GM19397 (cell line): Measurements from ENCODE around the gene CRADD.
"Not testable (repeated sequence)": the region's sequence is repeated elsewhere in the genome, so short reads cannot be mapped to it uniquely, and the experiment has no call there.

Experiments
- ATAC-seq: cut with Tn5 transposase; IDR thresholded peaks from one replicate; pipeline ENCODE4 v1.9.1; 2021; ENCODE audit warnings: mild to moderate bottlenecking, moderate library complexity; ENCODE audit not compliant: unreplicated experiment

The CRADD gene

DNA sequence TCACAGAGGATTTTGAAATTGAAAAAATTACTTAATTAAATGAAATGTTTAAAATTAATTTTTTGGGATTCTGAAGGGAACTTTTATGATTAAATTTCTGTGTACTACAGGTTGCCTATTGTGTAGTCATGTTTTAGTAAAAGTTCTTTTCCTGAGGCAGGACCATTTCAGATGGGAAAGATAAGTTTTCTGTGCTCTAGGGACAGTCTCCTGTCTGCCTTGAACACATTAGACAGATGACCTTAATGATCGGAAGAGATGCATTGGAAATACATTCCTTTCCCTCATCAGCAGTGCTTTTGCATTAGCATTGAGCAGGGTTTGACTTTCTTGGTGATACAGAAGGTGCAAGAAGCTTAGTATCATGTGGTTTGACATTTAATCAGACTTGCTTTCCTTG is 28.1 kb downstream of the CRADD start:
- no peak for ATAC-seq

DNA sequence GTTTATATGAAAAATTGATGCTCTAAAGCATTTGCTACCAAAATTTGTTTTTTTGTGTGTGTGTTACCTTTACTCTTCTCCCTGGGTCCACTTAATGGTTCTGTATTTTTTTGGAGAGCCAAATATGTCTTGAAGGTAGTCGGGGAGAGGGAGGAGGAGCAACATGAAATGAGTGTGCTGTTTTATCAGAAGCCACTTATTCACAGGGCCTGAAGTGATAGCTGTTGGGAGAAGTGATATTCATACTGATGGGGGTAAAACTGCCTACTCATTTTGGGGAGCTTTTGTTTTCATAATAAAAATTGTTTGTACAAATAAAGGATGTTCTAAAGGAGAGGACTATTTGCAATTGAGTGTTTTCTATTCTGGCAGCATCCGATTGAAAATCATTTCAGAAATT is 29.2 kb downstream of the CRADD start:
- no peak for ATAC-seq

DNA sequence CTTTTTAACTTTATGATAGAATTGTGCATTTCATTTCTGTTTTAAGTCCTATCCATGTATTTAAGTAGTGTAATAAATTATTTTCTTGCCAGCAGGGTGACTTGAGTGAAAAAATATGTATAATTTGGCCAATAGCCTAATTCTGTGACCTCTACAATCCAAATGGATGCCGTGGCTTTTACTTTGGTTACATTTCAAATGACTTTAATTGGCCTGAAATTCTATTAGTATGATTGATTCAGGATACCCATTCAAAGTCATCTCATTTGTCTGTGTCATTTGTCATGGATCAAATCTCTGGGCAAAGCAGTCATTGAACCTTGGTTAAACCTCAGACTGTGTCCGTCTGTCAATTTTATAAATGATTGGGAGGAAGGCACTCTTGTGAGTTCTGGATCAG is 29.6 kb downstream of the CRADD start:
- no peak for ATAC-seq

DNA sequence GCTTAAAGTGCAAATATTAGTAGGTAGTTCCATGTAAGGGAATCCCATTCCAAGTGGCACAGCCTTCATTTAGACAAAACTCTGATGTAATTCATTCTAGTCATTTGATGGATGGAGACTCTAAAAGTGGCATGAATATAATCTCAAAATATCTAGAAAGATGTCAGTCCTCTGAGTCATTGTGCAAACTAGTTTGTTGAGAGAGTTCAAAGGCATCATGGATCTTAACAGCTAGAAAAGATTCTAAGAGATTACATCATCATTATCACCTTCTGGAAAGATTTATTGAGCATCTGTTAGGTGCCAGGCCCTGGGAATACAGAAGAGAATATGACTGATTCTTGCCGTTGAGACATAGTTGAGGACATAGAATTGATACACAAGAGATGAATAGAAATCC is 30.7 kb downstream of the CRADD start:
- no peak for ATAC-seq

DNA sequence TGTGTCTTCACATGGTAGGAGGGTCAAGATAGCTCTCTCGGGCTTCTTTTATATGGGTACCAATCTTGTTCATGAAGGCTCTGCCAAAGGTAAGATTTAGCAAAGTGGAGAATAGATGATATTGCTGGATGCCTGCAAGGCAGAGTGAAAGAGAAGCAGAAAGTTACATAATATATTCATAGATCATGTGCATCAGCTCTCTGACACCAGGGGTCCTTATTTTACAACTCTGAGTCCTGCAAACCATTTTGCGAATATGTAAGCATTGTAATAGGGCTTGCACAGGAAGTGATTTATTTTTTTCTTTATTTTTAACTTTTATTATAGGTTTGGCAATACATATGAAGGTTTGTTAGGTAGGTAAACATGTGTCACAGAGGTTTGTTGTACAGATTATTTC is 31.8 kb downstream of the CRADD start:
- no peak for ATAC-seq

DNA sequence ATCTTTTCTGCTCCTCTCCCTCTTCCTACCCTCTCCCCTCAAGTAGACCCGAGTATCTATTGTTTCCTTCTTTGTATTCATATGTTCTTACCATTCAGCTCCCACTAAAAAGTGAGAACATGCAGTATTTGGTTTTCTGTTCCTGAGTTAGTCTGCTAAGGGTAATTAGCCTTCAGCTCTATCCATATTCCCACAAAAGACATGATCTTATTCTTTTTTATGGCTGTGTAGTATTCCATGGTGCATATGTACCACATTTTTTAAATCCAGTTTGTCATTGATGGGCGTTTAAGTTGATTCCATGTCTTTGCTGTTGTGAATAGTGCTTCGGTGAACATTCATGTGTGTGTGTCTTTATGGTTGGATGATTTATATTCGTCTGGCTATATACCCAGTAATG is 32.2 kb downstream of the CRADD start:
- ATAC-seq = no peak

DNA sequence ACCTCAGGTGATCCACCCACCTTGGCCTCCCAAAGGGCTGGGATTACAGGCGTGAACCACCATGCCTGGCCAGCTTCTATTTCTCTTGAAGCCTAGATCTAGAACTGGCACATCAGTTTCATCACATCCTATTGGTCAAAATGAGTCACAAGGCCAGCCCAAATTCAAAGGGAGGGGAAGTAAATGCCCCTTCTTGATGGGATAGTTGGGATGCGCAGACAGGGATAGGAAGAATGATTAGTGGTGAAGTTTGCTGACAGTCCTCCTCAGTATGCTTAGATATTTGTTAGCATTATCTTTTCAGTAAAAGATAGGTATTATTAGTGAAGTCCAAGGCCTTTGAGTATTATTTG is 33.4 kb downstream of the CRADD start:
- ATAC-seq = no peak

DNA sequence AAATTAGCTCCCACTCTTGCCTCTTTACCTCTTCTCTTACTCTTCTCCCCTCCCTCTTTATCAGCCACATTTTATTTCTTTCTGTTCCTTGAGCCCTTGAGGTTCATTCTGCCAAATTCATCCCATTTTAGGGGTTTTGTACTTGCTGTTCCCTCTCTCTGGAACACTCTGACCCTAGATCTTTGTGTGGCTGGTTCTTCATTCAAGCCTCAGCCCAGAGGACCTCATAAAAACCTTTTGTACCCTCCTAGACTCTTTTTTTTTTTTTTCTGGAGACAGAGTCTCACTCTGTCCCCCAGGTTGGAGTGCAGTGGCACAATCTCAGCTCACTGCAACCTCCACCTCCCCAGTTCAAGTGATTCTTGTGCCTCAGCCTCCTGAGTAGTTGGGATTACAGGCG is 34.3 kb downstream of the CRADD start:
- not testable (repeated sequence) for ATAC-seq

DNA sequence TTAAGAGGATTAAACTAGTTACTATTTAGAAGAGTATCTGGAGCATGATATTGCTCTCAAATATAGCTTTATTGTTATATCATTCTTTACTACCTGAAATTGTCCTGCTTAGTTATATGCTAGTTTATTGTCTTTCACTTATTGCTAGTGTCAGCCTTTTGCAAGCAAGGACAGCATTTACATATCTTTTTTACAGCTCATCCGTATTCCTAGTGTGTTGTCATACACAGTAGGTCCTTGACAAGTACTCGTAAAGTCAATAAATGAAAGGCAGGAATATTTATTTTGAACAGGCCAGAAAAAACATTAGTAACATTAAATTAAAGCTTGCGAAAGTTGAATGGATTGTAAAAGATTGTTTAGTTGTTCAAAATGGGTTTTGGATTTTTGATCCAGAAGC is 35.0 kb downstream of the CRADD start:
- no peak for ATAC-seq

DNA sequence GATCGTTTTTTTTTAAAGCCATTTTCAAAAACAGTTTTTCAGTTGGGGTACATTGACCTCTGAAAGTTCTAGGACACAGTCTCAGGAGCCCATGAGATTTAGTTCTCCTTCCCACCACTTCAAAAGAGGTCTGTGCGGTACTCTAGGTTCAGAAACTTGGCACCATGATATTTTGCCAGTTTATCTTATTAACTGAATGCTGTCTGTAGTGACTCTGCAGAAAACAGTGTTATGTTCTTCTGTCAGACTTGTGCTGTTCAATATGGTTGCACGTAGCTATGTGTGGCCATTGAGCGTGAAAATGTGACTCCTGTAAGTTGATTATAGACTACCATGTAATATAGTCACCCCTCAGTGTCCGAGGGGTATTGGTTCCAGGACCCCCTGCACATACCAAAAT is 35.9 kb downstream of the CRADD start:
- no peak for ATAC-seq

DNA sequence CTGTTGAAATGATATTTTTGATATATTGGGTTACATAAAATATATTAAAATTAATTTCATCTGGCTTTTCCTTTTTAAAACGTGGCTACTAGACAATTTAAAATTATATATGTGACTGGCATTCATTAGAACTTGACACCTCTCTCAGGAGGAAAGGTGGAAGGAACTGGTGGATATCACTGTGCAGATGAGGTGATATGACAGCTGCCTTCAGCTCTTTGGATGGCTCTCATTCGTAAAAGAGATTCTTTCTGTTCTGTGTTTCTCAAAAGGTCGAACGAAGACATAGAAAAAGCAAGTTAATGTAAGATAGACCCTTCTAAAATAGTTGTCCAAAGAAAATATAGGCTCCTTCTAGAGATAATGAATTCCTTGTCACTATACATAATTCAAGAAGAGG is 36.6 kb downstream of the CRADD start:
- no peak for ATAC-seq

DNA sequence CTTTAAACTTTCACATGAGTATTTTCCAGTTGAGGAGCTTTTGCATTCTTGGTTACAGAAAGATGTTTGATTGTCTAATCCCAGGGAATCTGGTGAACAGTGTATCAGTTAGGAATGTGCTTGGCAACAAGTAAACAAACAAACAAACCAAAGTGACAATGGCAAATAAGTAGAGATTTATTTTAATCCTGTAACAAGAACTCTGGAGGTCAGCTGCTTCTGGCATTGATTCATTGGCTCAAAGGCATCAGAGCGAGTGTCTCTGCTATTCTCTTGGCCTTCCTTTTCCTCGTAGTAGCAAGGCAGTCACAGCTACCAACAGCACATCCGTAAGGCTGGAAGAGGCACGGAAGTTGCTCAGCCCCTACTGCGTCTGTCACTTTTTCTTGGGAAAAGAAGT is 37.2 kb downstream of the CRADD start:
- no peak for ATAC-seq

DNA sequence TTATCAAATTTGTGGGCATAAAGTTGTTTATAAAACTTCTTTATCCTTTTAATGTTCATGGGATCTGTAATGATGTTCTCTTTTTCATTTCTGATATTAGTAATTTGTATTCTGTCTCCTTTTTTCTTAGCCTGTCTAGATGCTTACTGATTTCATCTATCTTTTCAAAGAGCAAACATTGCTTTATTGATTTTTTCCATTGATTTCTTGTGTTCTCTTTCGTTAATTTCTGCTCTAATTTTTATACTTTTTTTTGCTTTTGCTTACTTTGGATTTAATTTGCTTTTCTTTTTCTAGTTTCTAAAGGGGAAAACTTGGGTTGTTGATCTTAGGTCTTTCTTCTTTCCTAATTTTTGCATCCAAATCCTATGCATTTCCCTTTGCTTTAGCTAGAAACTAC is 42.5 kb downstream of the CRADD start:
- no peak for ATAC-seq

DNA sequence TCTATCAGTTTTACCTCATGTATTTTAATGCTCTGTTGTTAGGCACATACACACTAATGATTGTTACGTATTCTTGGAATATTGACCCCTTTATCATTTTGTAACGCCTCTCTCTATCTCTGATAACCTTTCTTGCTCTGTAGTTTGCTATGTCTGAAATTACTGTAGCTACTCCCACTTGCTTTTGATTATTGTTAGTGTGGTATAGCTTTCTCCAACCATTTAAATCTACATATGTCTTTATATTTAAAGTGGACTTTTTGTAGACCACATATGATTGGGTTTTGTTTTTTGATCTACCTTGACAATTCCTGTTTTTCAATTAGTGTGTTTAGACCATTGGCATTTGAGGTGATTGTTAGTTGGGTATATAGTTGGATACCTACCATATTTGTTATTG is 43.4 kb downstream of the CRADD start:
- ATAC-seq = no peak

DNA sequence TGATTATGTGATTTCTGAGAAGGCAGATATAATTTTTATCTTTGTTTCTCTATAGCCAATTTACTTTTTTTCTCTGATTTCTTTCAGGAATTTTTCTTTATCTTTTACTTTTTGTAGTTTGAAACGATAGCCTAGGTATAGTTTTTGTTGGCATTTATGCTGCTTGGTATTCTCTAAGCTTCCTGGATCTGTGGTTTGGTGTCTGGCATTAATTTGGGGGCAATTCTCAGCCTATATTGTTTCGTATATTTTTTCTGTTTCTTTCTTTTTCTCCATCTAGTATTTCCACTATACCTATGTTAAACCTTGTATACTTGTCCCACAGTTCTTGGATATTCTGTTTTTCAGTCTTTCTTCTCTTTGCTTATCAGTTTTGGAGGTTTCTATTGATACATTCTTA is 45.0 kb downstream of the CRADD start:
- no peak for ATAC-seq

DNA sequence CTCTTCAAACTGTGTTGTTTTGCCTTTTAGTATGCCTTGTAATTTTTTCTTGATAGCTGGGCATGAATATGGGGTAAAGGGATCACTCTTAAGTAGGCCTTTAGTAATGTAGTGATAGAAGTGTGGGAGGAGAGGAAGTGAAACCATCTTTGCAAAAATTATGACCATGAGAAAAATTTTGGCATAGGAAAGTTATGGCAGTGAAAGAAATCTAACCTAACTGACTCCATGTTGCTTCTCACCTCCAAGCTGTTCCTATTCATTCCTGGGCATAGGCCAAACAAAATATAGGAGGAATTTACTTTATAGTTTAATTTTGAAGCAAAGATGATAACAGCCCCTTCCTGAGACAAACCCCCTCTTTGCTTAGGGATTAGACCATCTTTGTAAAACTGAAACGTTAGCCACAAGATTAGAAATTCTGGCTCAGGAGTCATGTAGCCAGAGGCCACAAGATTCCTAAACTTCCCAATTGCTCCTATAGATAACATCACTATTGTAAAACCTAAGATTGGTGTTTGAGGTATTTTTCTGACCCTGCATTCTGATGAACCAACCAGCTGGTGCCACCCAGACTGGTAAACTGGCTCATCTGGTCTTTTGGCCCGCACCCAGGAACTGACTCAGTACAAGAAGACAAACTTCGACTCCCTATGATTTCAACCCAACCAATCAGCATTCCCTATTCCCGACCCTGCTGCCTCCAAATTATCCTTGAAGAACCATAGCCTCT is 45.8 kb downstream of the CRADD start:
- no peak for ATAC-seq

DNA sequence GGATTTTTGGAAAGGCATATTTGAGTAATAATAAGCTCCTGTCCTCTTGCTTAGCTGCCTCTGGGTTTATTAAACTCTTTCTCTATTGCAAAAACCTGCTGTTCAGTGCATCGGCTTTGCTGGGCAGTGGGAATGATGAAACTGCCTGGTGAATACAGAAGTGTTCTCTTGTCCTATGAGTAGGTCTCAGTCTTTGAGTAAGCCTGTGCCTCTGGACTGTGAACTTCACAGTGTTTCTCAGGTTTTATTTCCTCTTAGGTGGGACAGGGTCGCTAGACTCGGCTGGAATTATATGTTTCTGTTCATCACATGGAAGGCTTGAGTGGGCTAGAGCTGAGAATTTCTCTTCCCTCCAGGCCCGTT is 46.4 kb downstream of the CRADD start:
- ATAC-seq = no peak

DNA sequence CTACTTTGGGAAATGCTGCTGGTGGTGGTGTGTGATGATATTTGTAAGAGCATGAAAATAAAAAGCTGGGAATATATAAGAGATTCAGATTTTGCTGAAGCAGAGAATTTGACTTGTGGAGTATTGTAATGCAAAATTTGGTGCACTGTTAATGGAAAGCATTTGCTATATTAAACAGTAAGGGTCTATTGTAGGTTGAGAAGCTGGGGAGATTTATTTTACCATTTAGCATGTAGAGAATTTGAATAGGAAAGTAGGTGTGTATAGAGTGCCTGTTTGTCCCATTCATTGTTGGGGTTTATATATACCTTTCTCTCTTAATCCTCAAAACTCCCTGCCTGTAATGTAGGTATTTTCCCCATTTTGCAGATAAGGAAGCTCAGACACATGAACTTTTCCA is 48.4 kb downstream of the CRADD start:
- no peak for ATAC-seq

DNA sequence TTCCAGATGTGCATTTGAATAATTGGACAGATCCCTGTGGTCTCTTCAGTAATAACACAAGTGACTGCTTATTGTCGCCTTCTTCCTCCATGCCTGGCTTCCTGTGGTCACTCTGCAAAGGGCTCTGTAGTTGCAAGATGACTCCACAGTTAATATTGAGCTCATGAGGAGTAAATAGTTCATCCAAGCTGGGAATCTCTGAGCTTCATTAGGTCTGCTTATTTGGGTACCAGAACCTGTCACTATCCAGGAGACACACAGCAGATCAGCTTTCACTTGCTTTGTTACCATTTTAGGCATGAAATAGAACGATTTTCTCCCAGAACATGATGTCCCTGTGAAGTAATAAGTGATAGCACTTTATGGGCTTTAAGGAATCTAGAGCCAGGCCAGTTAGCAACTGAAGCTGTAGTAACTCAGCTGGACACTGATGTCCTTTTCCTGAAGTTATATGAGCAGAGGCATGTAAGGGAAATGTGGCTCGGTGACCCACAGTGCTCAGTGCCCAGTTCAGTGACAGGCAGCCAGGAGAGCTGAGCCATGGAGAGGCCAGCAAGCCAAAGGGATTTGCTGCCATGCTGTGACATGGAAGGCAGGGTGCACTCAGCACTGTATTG is 50.1 kb downstream of the CRADD start:
- no peak for ATAC-seq

DNA sequence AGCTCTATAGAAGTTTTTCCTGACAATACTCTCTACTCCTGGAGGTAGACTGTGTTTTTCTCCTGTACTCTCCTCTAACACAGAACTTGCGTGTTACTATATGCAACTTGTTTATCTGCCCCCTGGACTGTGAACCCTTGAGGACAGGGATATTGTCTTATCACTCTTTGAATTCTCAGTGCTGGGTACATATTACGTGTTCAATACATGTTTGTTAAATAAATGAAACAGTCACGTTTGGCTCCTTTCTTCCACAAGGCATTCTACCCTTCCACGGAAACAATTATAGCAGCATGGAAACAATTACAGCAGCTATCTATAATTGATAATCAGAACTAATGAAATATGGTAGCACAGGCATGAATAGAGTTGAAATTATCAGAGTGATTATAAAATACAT is 50.7 kb downstream of the CRADD start:
- no peak for ATAC-seq

DNA sequence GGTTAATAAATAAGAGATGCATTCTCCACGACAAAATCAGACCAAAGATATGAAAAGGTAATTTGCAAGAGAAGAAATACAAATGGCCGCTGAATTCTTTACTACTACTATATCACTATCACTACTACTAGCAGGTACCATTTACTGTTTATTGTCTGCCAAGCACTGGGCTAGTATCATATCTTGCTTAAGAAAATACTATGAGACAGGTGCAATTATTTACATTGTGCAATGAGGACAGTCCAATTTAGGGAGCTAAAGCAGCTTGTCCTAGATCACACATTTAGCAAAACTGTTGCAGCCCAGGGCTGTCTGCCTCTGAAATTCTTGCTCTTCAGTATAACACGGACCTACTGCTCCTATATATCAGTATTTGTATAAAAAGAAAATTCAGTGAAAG is 52.8 kb downstream of the CRADD start:
- ATAC-seq = no peak

DNA sequence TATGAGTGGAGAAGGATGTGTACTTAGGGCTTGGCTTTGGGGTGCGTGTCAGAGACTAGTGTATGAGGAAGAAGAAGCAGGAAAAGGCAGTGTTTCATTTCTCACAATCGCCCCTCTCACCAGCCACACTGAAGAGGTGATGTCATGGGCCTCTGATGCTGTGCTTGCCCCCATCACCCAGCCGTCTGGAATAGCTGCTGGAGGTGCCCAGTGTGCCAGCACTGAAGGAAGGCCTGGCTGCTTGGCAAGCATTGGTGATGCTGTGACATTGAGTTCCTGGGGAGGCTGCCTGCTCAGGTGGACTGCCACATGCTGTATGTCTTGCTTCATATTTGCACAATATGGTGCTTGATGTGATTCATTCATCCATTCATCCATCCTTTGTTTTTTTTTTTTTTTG is 56.2 kb downstream of the CRADD start:
- no peak for ATAC-seq

DNA sequence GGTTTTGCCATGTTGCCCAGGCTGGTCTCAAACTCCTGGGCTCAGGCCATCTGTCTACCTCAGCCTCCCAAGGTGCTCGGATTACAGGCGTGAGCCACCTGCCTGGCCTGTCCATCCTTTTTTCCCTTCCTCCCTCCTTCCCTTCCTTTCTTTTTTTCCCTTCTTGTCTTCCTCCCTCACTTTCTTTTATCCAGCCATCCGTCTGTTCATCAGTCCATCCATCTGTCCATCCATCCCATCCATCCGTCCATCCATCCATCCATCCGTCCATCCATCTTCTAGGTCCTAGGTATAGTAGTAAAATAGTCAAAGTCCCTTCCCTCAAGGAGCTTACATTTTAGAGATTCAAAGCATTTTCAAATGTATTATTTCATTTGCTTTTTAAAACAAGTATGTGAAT is 56.8 kb downstream of the CRADD start:
- no peak for ATAC-seq
